Hepatocyte (in vitro differentiated cells): Measurements from ENCODE around the gene HOXC4.

Experiments
- CTCF ChIP-seq: fragments of 200-600 bp; sonication (generic); IDR thresholded peaks from 2 replicates; pipeline ENCODE4 v1.5.1; 2016; ENCODE audit warnings: antibody characterized with exemption, mild to moderate bottlenecking; ENCODE audit not compliant: poor library complexity
- EZH2phosphoT487 ChIP-seq: fragments of 200-600 bp; sonication (generic); IDR thresholded peaks from one replicate; pipeline ENCODE4 v1.6.1; 2018; ENCODE audit warnings: antibody characterized with exemption, mild to moderate bottlenecking, low read depth, moderate library complexity; ENCODE audit not compliant: unreplicated experiment, severe bottlenecking

- no peak for TF ChIP-seq CTCF
- no peak for TF ChIP-seq EZH2phosphoT487
These were observed 10.4 kb upstream of the HOXC4 start for GRCh38 chr12:54042970-54043853.
